HepG2 (cell line): ENCODE data around the gene ATP6V0A1. TPM values are rescaled to one million over a fixed set of nuclear protein-coding genes. Genes with fewer than 3 reads are reported as not detected.

Experiments used
- CEBPB ChIP-seq: IDR thresholded peaks from 2 replicates; pipeline ENCODE4 v1.6.1; 2011; ENCODE audit warnings: low read depth, low read length, improper control_type of control experiment, borderline replicate concordance
- CENPBD1 ChIP-seq: sonication (generic); formaldehyde crosslinking; IDR thresholded peaks from 2 replicates; pipeline ENCODE4 v1.8.0; 2022; ENCODE audit warnings: missing genetic modification reagents, low read depth, mild to moderate bottlenecking, borderline replicate concordance
- CHD4 ChIP-seq: fragments of 200-600 bp; sonication (generic); IDR thresholded peaks from 2 replicates; pipeline ENCODE4 v1.7.0; 2017; ENCODE audit warnings: mild to moderate bottlenecking, low read length, borderline replicate concordance
- IRX3 ChIP-seq: sonication (generic); formaldehyde crosslinking; IDR thresholded peaks from 2 replicates; pipeline ENCODE4 v1.8.1; 2023; ENCODE audit warnings: mild to moderate bottlenecking, low read depth, missing genetic modification reagents, borderline replicate concordance
- KAT2B ChIP-seq: fragments of 150-350 bp; IDR thresholded peaks from 2 replicates; pipeline ENCODE4 v1.6.1; 2014; ENCODE audit warnings: low read depth, low read length, borderline replicate concordance
- KLF16 ChIP-seq, 2 experiments: sonication (generic) in 1 of 2; formaldehyde crosslinking in 1 of 2; IDR thresholded peaks; 2 replicates each; pipeline versions ENCODE4 v1.6.1 to v1.8.0; 2016 to 2023; ENCODE audit warnings: missing genetic modification reagents in 2 of 2, missing compliant biosample characterization in 1 of 2
- MAZ ChIP-seq, 2 experiments: sonication (generic) in 1 of 2; formaldehyde crosslinking in 1 of 2; IDR thresholded peaks; 2 replicates each; pipeline versions ENCODE4 v1.5.0 to v1.6.1; 2012 to 2020; ENCODE audit warnings: low read depth in 2 of 2, mild to moderate bottlenecking in 2 of 2, borderline replicate concordance in 1 of 2, improper control_type of control experiment in 1 of 2, low read length in 1 of 2, missing genetic modification reagents in 1 of 2, moderate library complexity in 1 of 2
- PREB ChIP-seq: sonication (generic); formaldehyde crosslinking; IDR thresholded peaks from 2 replicates; pipeline ENCODE4 v1.4.0; 2020; ENCODE audit warnings: missing genetic modification reagents
- SNRNP70 ChIP-seq: fragments of 200-400 bp; formaldehyde crosslinking; IDR thresholded peaks from 2 replicates; pipeline ENCODE4 v1.6.1; 2017; ENCODE audit warnings: mild to moderate bottlenecking, low read depth, low read length, moderate library complexity
- SP140L ChIP-seq: sonication (generic); formaldehyde crosslinking; IDR thresholded peaks from 2 replicates; pipeline ENCODE4 v1.4.0; 2020; ENCODE audit warnings: missing genetic modification reagents, borderline replicate concordance
- SRY ChIP-seq: sonication (generic); formaldehyde crosslinking; IDR thresholded peaks from 2 replicates; pipeline ENCODE4 v1.8.0; 2022; ENCODE audit warnings: mild to moderate bottlenecking, missing genetic modification reagents
- TFE3 ChIP-seq: IDR thresholded peaks from 2 replicates; pipeline ENCODE4 v1.6.1; 2016
- ZMYM2 ChIP-seq: sonication (generic); formaldehyde crosslinking; IDR thresholded peaks from 2 replicates; pipeline ENCODE4 v1.8.0; 2022; ENCODE audit warnings: mild to moderate bottlenecking, missing genetic modification reagents
- ZNF263 ChIP-seq: sonication (generic); formaldehyde crosslinking; IDR thresholded peaks from 2 replicates; pipeline ENCODE4 v1.4.0; 2020; ENCODE audit warnings: missing genetic modification reagents
- ZNF496 ChIP-seq: sonication (generic); formaldehyde crosslinking; IDR thresholded peaks from 2 replicates; pipeline ENCODE4 v1.8.1; 2023; ENCODE audit warnings: mild to moderate bottlenecking, moderate library complexity, missing genetic modification reagents; ENCODE audit not compliant: insufficient replicate concordance
- ZNF501 ChIP-seq: sonication (generic); formaldehyde crosslinking; IDR thresholded peaks from 2 replicates; pipeline ENCODE4 v1.5.1; 2020; ENCODE audit warnings: mild to moderate bottlenecking, moderate library complexity, missing genetic modification reagents
- ZNF788 ChIP-seq: sonication (generic); formaldehyde crosslinking; IDR thresholded peaks from 2 replicates; pipeline ENCODE4 v1.5.0; 2020; ENCODE audit warnings: mild to moderate bottlenecking, missing genetic modification reagents, borderline replicate concordance
- polyA plus RNA-seq, 8 experiments: library from polyadenylated mRNA; depleted of rRNA in 3 of 8; stranded (reverse) in 7 of 8; unstranded in 1 of 8; fragments of >200 nt; fragmentation: Illumina TruSeq in 4 of 8; extraction: Trizol in 4 of 8; gene quantifications; 2 replicates each; pipeline versions ENCODE4 v1.2.1 to v1.2.3, GENCODE V29; 2011 to 2016; ENCODE audit warnings: low read depth in 4 of 8, missing spikeins in 1 of 8, mixed read lengths in 1 of 8; ENCODE audit not compliant: insufficient read depth in 1 of 8
- total RNA-seq, 5 experiments: library from RNA; depleted of rRNA; stranded (reverse); fragments of >200 nt; fragmentation: Illumina TruSeq; extraction: Trizol; gene quantifications; 2 replicates each; pipeline ENCODE4 v1.2.3, GENCODE V29; 2016; ENCODE audit warnings: low read depth in 1 of 5
- TF ChIP-seq, protein P1 (sequence below): sonication (generic); formaldehyde crosslinking; IDR thresholded peaks from 2 replicates; pipeline ENCODE4 v1.5.0; 2020; ENCODE audit warnings: mild to moderate bottlenecking, missing genetic modification reagents, borderline replicate concordance
- TF ChIP-seq, protein P2 (sequence below): sonication (generic); formaldehyde crosslinking; IDR thresholded peaks from 2 replicates; pipeline ENCODE4 v1.4.0; 2020; ENCODE audit warnings: missing genetic modification reagents

The ATP6V0A1 gene
- total and polyA plus RNA-seq, 2 of the 13 experiments (the other 11 are each of a cell fraction or from before 2014, with no cell fraction given) = 27.9 to 54.1 TPM

- TF ChIP-seq PREB (CRISPR knock-in tag) = no peak
- TF ChIP-seq, protein P1, sequence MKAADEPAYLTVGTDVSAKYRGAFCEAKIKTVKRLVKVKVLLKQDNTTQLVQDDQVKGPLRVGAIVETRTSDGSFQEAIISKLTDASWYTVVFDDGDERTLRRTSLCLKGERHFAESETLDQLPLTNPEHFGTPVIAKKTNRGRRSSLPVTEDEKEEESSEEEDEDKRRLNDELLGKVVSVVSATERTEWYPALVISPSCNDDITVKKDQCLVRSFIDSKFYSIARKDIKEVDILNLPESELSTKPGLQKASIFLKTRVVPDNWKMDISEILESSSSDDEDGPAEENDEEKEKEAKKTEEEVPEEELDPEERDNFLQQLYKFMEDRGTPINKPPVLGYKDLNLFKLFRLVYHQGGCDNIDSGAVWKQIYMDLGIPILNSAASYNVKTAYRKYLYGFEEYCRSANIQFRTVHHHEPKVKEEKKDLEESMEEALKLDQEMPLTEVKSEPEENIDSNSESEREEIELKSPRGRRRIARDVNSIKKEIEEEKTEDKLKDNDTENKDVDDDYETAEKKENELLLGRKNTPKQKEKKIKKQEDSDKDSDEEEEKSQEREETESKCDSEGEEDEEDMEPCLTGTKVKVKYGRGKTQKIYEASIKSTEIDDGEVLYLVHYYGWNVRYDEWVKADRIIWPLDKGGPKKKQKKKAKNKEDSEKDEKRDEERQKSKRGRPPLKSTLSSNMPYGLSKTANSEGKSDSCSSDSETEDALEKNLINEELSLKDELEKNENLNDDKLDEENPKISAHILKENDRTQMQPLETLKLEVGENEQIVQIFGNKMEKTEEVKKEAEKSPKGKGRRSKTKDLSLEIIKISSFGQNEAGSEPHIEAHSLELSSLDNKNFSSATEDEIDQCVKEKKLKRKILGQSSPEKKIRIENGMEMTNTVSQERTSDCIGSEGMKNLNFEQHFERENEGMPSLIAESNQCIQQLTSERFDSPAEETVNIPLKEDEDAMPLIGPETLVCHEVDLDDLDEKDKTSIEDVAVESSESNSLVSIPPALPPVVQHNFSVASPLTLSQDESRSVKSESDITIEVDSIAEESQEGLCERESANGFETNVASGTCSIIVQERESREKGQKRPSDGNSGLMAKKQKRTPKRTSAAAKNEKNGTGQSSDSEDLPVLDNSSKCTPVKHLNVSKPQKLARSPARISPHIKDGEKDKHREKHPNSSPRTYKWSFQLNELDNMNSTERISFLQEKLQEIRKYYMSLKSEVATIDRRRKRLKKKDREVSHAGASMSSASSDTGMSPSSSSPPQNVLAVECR = peak; percentile 95
- TF ChIP-seq, protein P2, sequence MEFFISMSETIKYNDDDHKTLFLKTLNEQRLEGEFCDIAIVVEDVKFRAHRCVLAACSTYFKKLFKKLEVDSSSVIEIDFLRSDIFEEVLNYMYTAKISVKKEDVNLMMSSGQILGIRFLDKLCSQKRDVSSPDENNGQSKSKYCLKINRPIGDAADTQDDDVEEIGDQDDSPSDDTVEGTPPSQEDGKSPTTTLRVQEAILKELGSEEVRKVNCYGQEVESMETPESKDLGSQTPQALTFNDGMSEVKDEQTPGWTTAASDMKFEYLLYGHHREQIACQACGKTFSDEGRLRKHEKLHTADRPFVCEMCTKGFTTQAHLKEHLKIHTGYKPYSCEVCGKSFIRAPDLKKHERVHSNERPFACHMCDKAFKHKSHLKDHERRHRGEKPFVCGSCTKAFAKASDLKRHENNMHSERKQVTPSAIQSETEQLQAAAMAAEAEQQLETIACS (CRISPR knock-in tag) = no peak
- TF ChIP-seq CEBPB = no peak
- peak; percentile 75; the same call in 1 of the 2 replicates for TF ChIP-seq SRY (CRISPR knock-in tag)
- TF ChIP-seq TFE3 (CRISPR knock-in tag) = peak; percentile 62
- TF ChIP-seq ZNF496 (CRISPR knock-in tag) = no peak
- TF ChIP-seq CENPBD1 (CRISPR knock-in tag) = no peak; the same call in 1 of the 2 replicates
- no peak for TF ChIP-seq ZNF263 (CRISPR knock-in tag)
- no peak for TF ChIP-seq CHD4
- 0 out of 2 replicates have a peak, but pooled peaks have one; percentile 87 for TF ChIP-seq SP140L (CRISPR knock-in tag)
- peak in 1 of 2 experiments; percentile 81; a peak in 2 of 4 replicates for TF ChIP-seq KLF16 (CRISPR knock-in tag; IDR thresholded peaks at IDR 0.05)
- peak; percentile 78 for TF ChIP-seq ZNF501 (CRISPR knock-in tag)
- no peak for TF ChIP-seq KAT2B
- peak; percentile 60; the same call in 1 of the 2 replicates for TF ChIP-seq ZMYM2
- TF ChIP-seq IRX3 = peak; percentile 88
- TF ChIP-seq MAZ (IDR thresholded peaks at IDR 0.05; ENCODE audit: borderline replicate concordance, low read depth, low read length) = peak; percentile 78; the same call in 1 of the 2 replicates
- peak; percentile 77; the same call in 1 of the 2 replicates for TF ChIP-seq MAZ (CRISPR knock-in tag; IDR thresholded peaks at IDR 0.05; ENCODE audit: low read depth)
- TF ChIP-seq SNRNP70 = no peak
- peak; percentile 87 for TF ChIP-seq ZNF788
Measured at GRCh38 chr17:42536372-42537155, 77.9 kb downstream of the ATP6V0A1 start (continued).
